NCI-H2107 (cell line): ENCODE data around the gene HIPK1.
"Not testable (repeated sequence)": the region's sequence is repeated elsewhere in the genome, so short reads cannot be mapped to it uniquely, and the experiment has no call there.

Source experiments
- DNase-seq: peaks from one replicate; lab custom pipeline; 2025; lab: John Stamatoyannopoulos, UW

The HIPK1 gene

GRCh38 chr1:114011796-114012195, 82.7 kb downstream of the HIPK1 start:
- DNase-seq = no peak

GRCh38 chr1:114015075-114015474, 86.0 kb downstream of the HIPK1 start:
- DNase-seq = no peak

GRCh38 chr1:114019724-114020123, 90.6 kb downstream of the HIPK1 start:
- DNase-seq = not testable (repeated sequence)

GRCh38 chr1:114021665-114022099, 92.6 kb downstream of the HIPK1 start:
- DNase-seq = no peak

GRCh38 chr1:114022877-114023276, 93.8 kb downstream of the HIPK1 start:
- no peak for DNase-seq

GRCh38 chr1:114023377-114023776, 94.3 kb downstream of the HIPK1 start:
- no peak for DNase-seq

- DNase-seq = peak; percentile 32
Measured at GRCh38 chr1:114024049-114024448, 94.9 kb downstream of the HIPK1 start.

- no peak for DNase-seq
Measured at GRCh38 chr1:114025609-114026401, 96.7 kb downstream of the HIPK1 start.

GRCh38 chr1:114026797-114027196, 97.7 kb downstream of the HIPK1 start:
- DNase-seq = no peak
